Osteoblast (primary cell): Measurements from ENCODE around the gene PFDN1. TPM values are rescaled to one million over a fixed set of nuclear protein-coding genes. Genes with fewer than 3 reads are reported as not detected.

ENCODE experiments used
- DNase-seq: peaks from one replicate; pipeline ENCODE4 v3.0.0; 2011; ENCODE audit warnings: low spot score, mixed read lengths; ENCODE audit not compliant: insufficient read length; ENCODE audit errors: missing footprints
- H2AFZ ChIP-seq: 2 replicates; pipeline ENCODE4 v1.6.0; 2011; ENCODE audit warnings: mild to moderate bottlenecking, low read length
- H3K27ac ChIP-seq: 2 replicates; pipeline ENCODE4 v1.5.1; 2011; ENCODE audit warnings: mild to moderate bottlenecking, low read depth, low read length, moderate library complexity
- H3K27me3 ChIP-seq: 2 replicates; pipeline ENCODE4 v1.6.0; 2012; ENCODE audit warnings: mild to moderate bottlenecking, control low read depth, inconsistent platforms, low read length, moderate library complexity; ENCODE audit not compliant: insufficient read depth
- H3K36me3 ChIP-seq: 2 replicates; pipeline ENCODE4 v1.5.1; 2011; ENCODE audit warnings: mild to moderate bottlenecking, low read length, control low read depth, moderate library complexity; ENCODE audit not compliant: insufficient read depth
- H3K4me1 ChIP-seq: 2 replicates; pipeline ENCODE4 v1.5.1; 2011; ENCODE audit warnings: mild to moderate bottlenecking, low read length, control low read depth, moderate library complexity; ENCODE audit not compliant: insufficient read depth
- H3K4me2 ChIP-seq: 2 replicates; pipeline ENCODE4 v1.6.0; 2011; ENCODE audit warnings: mild to moderate bottlenecking, low read length; ENCODE audit not compliant: insufficient read depth
- H3K4me3 ChIP-seq: fragments of 200-600 bp; sonication (generic); 3 replicates; pipeline ENCODE4 v1.5.1; 2012; ENCODE audit warnings: mild to moderate bottlenecking, low read length, inconsistent platforms; ENCODE audit not compliant: insufficient read depth
- H3K79me2 ChIP-seq: 2 replicates; pipeline ENCODE4 v1.6.0; 2012; ENCODE audit warnings: mild to moderate bottlenecking, low read length, control low read depth, inconsistent platforms; ENCODE audit not compliant: insufficient read depth
- H3K9me3 ChIP-seq: 2 replicates; pipeline ENCODE4 v1.5.1; 2011; ENCODE audit warnings: low read depth, low read length, control low read depth
- H4K20me1 ChIP-seq: 2 replicates; pipeline ENCODE4 v1.6.0; 2012; ENCODE audit warnings: mild to moderate bottlenecking, low read length, control low read depth; ENCODE audit not compliant: insufficient read depth
- total RNA-seq: library from RNA; depleted of rRNA; stranded (reverse); fragments of >200 nt; gene quantifications from 2 replicates; pipeline ENCODE4 v1.2.3, GENCODE V29; 2012
- TF ChIP-seq, protein P1 (sequence below): IDR thresholded peaks from 2 replicates; pipeline ENCODE4 v1.5.1; 2011; ENCODE audit warnings: mild to moderate bottlenecking, low read depth, low read length, moderate library complexity; ENCODE audit errors: extremely low read depth

The PFDN1 gene
- total RNA-seq, 1 donor = 65.9 TPM

- H3K4me1 ChIP-seq = peaks cover 29% of the 10 kb centered on the region
- H4K20me1 ChIP-seq = peaks cover 4% of the 10 kb centered on the region
- H2AFZ ChIP-seq = no peak overlapping the region
- H3K9me3 ChIP-seq = no peaks in the 10 kb centered on the region
- no peak overlapping the region for H3K4me3 ChIP-seq
- H3K79me2 ChIP-seq = peaks cover 53% of the 10 kb centered on the region
- no peaks in the 10 kb centered on the region for H3K36me3 ChIP-seq
- H3K27ac ChIP-seq = peak overlapping the region; percentile 88
- H3K4me2 ChIP-seq = no peak overlapping the region
- H3K27me3 ChIP-seq = no peaks in the 10 kb centered on the region
- DNase-seq = no peak
- TF ChIP-seq, protein P1, sequence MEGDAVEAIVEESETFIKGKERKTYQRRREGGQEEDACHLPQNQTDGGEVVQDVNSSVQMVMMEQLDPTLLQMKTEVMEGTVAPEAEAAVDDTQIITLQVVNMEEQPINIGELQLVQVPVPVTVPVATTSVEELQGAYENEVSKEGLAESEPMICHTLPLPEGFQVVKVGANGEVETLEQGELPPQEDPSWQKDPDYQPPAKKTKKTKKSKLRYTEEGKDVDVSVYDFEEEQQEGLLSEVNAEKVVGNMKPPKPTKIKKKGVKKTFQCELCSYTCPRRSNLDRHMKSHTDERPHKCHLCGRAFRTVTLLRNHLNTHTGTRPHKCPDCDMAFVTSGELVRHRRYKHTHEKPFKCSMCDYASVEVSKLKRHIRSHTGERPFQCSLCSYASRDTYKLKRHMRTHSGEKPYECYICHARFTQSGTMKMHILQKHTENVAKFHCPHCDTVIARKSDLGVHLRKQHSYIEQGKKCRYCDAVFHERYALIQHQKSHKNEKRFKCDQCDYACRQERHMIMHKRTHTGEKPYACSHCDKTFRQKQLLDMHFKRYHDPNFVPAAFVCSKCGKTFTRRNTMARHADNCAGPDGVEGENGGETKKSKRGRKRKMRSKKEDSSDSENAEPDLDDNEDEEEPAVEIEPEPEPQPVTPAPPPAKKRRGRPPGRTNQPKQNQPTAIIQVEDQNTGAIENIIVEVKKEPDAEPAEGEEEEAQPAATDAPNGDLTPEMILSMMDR = no peak
Observed at GRCh38 chr5:140262221-140262620, 40.7 kb downstream of the PFDN1 start.

- Histone ChIP-seq H3K27ac (peak overlapping the region; percentile 88), H3K36me3 (no peaks in the 10 kb centered on the region), H3K27me3 (no peaks in the 10 kb centered on the region), H3K4me2 (peak overlapping the region; percentile 72), H3K4me3 (peak overlapping the region; percentile 45), H2AFZ (no peak overlapping the region), H3K4me1 (peaks cover 29% of the 10 kb centered on the region), H3K9me3 (no peaks in the 10 kb centered on the region), H3K79me2 (peaks cover 49% of the 10 kb centered on the region), H4K20me1 (peaks cover 4% of the 10 kb centered on the region)
- DNase-seq = peak; percentile 93
- TF ChIP-seq, protein P1 = peak; percentile 23
Observed at GRCh38 chr5:140261403-140262171, 41.3 kb downstream of the PFDN1 start.

GRCh38 chr5:140260089-140260656 lies 42.7 kb downstream of the PFDN1 start:
- H3K36me3 ChIP-seq = no peaks in the 10 kb centered on the region
- no peak overlapping the region for H3K4me3 ChIP-seq
- H4K20me1 ChIP-seq = peaks cover 8% of the 10 kb centered on the region
- no peak overlapping the region for H2AFZ ChIP-seq
- TF ChIP-seq, protein P1 = no peak
- no peak for DNase-seq
- peaks cover 50% of the 10 kb centered on the region for H3K79me2 ChIP-seq
- no peaks in the 10 kb centered on the region for H3K9me3 ChIP-seq
- H3K4me1 ChIP-seq = peaks cover 29% of the 10 kb centered on the region
- no peaks in the 10 kb centered on the region for H3K27me3 ChIP-seq
- no peak overlapping the region for H3K4me2 ChIP-seq
- no peak overlapping the region for H3K27ac ChIP-seq

GRCh38 chr5:140259500-140259899 lies 43.4 kb downstream of the PFDN1 start:
- H3K79me2 ChIP-seq = peaks cover 53% of the 10 kb centered on the region
- H3K4me3 ChIP-seq = no peak overlapping the region
- TF ChIP-seq, protein P1 = no peak
- H3K4me2 ChIP-seq = no peak overlapping the region
- H3K27ac ChIP-seq = no peak overlapping the region
- H3K36me3 ChIP-seq = no peaks in the 10 kb centered on the region
- no peaks in the 10 kb centered on the region for H3K27me3 ChIP-seq
- no peak overlapping the region for H2AFZ ChIP-seq
- no peaks in the 10 kb centered on the region for H3K9me3 ChIP-seq
- H4K20me1 ChIP-seq = peaks cover 8% of the 10 kb centered on the region
- no peak for DNase-seq
- H3K4me1 ChIP-seq = peaks cover 29% of the 10 kb centered on the region
